GM10847 (cell line): ENCODE results near the gene RAPGEF2.

ENCODE experiments used
- POLR2A ChIP-seq: IDR thresholded peaks from 2 replicates; pipeline ENCODE4 v1.6.1; 2011; ENCODE audit not compliant: insufficient read length; ENCODE audit errors: extremely low read depth

RAPGEF2 gene

GRCh38 chr4:159384632-159385031 lies 281.8 kb downstream of the RAPGEF2 start:
- TF ChIP-seq POLR2A, result no peak

GRCh38 chr4:159386620-159387019 lies 283.7 kb downstream of the RAPGEF2 start:
- TF ChIP-seq POLR2A, result no peak

- no peak for TF ChIP-seq POLR2A
Observed at GRCh38 chr4:159389756-159390155, 286.9 kb downstream of the RAPGEF2 start.

- TF ChIP-seq POLR2A, result no peak
Observed at GRCh38 chr4:159390648-159391047, 287.8 kb downstream of the RAPGEF2 start.

- TF ChIP-seq POLR2A, result no peak
Observed at GRCh38 chr4:159395693-159396092, 292.8 kb downstream of the RAPGEF2 start.

- TF ChIP-seq POLR2A, result no peak
Observed at GRCh38 chr4:159396151-159396550, 293.3 kb downstream of the RAPGEF2 start.

- no peak for TF ChIP-seq POLR2A
Observed at GRCh38 chr4:159398236-159398638, 295.4 kb downstream of the RAPGEF2 start.

- TF ChIP-seq POLR2A, result no peak
Observed at GRCh38 chr4:159400558-159401225, 297.8 kb downstream of the RAPGEF2 start.

GRCh38 chr4:159401226-159401712 lies 298.4 kb downstream of the RAPGEF2 start:
- no peak for TF ChIP-seq POLR2A

GRCh38 chr4:159401791-159402380 lies 299.0 kb downstream of the RAPGEF2 start:
- TF ChIP-seq POLR2A, result no peak
